GM12892 (cell line): ENCODE results near the gene BTBD6.

ENCODE experiments used
- DNase-seq: peaks from one replicate; pipeline ENCODE4 v3.0.0; 2011; ENCODE audit not compliant: insufficient read length
- FAIRE-seq: peaks from 2 replicates; lab custom pipeline; 2011; peaks lifted over from hg19 to GRCh38; lab: Jason Lieb, UNC
- POLR2A ChIP-seq: IDR thresholded peaks from 2 replicates; pipeline ENCODE4 v1.6.1; 2011; ENCODE audit warnings: low read depth, low read length, control low read depth
- POLR2AphosphoS5 ChIP-seq: IDR thresholded peaks from 2 replicates; pipeline ENCODE4 v1.6.1; 2011; ENCODE audit warnings: low read depth, low read length, control low read depth
- TAF1 ChIP-seq: IDR thresholded peaks from 2 replicates; pipeline ENCODE4 v1.6.1; 2011; ENCODE audit warnings: low read depth, mild to moderate bottlenecking, control low read depth, low read length, borderline replicate concordance

Gene BTBD6

GRCh38 chr14:105224845-105225570 is 23.3 kb upstream of the BTBD6 start:
- TF ChIP-seq POLR2AphosphoS5: no peak
- no peak for TF ChIP-seq TAF1
- DNase-seq (no peak), FAIRE-seq (no peak)

GRCh38 chr14:105226198-105226597 is 22.1 kb upstream of the BTBD6 start:
- FAIRE-seq (no peak), DNase-seq (no peak)
- TF ChIP-seq POLR2AphosphoS5: no peak
- no peak for TF ChIP-seq TAF1
- TF ChIP-seq POLR2A: no peak

- no peak for TF ChIP-seq TAF1
- no peak for FAIRE-seq
- no peak for DNase-seq
Observed at GRCh38 chr14:105227346-105227745, 21.0 kb upstream of the BTBD6 start.

GRCh38 chr14:105228562-105228961 is 19.8 kb upstream of the BTBD6 start:
- no peak for FAIRE-seq
- no peak for TF ChIP-seq TAF1
- no peak for TF ChIP-seq POLR2AphosphoS5
- no peak for TF ChIP-seq POLR2A
- no peak for DNase-seq

GRCh38 chr14:105229099-105229655 is 19.2 kb upstream of the BTBD6 start:
- DNase-seq (no peak), FAIRE-seq (no peak)
- no peak for TF ChIP-seq TAF1
- TF ChIP-seq POLR2AphosphoS5: no peak
- TF ChIP-seq POLR2A: no peak

GRCh38 chr14:105240811-105241576 is 7.3 kb upstream of the BTBD6 start:
- no peak for TF ChIP-seq POLR2AphosphoS5
- no peak for TF ChIP-seq POLR2A
- TF ChIP-seq TAF1: no peak
- FAIRE-seq (no peak), DNase-seq (no peak)

GRCh38 chr14:105241641-105242040 is 6.7 kb upstream of the BTBD6 start:
- TF ChIP-seq POLR2AphosphoS5 (no peak), POLR2A (no peak), TAF1 (no peak)
- FAIRE-seq: no peak
- no peak for DNase-seq

- DNase-seq (no peak), FAIRE-seq (no peak)
- no peak for TF ChIP-seq POLR2A
- no peak for TF ChIP-seq TAF1
- TF ChIP-seq POLR2AphosphoS5: no peak
Observed at GRCh38 chr14:105244334-105244733, 4.0 kb upstream of the BTBD6 start.

- DNase-seq (no peak), FAIRE-seq (no peak)
- TF ChIP-seq POLR2A (no peak), POLR2AphosphoS5 (no peak), TAF1 (no peak)
Observed at GRCh38 chr14:105247026-105247425, 1.3 kb upstream of the BTBD6 start.

GRCh38 chr14:105247715-105248367 is 492 bp upstream of the BTBD6 start:
- FAIRE-seq (no peak), DNase-seq (no peak)
- no peak for TF ChIP-seq POLR2A
- TF ChIP-seq TAF1: no peak
- TF ChIP-seq POLR2AphosphoS5: no peak
